HG02943 (cell line): Measurements from ENCODE around the gene TSPOAP1.

Experiments
- ATAC-seq: cut with Tn5 transposase; IDR thresholded peaks from one replicate; pipeline ENCODE4 v1.9.1; 2021; ENCODE audit warnings: mild to moderate bottlenecking, low read depth, moderate library complexity; ENCODE audit not compliant: unreplicated experiment

Gene TSPOAP1

DNA sequence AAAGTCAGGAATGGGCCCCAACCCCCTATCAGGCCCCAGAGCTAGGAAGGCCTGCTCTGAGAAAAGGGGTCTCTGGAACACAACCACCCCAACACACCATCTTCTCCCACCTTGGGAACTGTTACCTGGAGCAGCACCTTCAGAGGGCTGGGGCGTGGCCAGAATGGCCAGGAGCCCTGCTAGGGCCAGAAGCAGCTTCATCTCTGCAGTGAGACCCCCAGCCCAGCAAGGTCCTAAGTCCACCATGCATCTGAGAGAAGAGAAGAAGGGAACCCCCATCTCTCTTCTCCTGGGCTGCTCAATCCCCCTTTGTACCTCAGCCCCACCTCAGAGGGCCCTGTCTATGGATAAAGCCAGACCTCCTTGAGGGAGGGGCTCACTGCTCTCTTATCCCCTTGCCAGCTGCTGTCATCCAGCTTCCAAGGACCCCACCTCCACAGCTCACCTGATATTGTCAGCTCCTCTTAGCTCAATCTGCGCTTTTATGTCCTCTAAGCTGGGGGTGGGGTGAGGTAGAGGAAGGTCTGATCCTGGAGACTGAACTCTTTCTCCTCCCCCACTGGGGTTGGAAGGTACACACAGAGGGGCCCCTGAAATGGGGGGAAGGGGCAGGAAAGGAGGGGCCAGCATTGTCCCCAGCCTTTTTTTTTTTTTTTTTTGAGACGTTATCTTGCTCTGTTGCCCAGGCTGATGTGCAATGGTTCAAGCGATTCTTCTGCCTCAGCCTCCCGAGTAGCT, 47.9 kb downstream of the TSPOAP1 start, which contains the start of gene MPO:
MPO (minus strand) TSS at position 456 of the 738 bp plus-strand sequence; CDS start at position 279, 177 bp downstream.
- no peak for ATAC-seq

DNA sequence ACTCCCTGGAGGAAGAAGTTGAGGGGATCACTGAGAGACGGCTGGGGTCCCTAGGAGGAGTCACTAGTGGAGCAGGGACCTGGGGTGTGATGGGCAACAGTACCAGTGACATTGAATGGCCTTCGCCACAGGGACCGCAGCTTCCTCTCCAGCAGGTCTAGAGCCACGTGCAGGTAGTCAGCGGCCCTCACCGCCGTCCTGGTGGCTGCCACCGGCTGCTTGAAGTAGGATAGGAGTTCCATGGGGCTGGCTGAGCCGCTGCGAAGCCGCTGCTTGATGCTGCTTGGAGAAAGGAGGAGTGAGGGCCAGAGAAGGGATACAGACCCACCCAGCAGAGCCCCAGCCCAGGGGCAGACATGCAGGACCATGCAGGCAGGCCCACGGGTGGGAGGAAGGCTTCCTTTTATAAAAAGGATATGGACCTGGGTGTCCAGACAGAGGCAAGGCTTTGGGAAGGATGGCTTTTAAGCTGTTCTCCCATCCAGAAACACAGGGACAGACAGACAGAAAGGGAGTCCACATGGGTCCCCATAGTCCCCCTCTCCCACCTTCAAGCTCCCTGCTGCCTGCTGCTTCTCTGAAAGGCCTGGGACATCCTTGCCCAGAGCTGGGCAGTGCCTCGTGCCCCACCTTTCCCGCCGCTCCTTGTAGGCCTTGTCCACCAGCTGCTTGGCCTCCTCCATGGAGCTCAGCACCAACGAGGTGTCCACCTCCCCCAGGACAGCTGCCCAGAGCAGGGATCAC, 48.7 kb downstream of the TSPOAP1 start:
- no peak for ATAC-seq

DNA sequence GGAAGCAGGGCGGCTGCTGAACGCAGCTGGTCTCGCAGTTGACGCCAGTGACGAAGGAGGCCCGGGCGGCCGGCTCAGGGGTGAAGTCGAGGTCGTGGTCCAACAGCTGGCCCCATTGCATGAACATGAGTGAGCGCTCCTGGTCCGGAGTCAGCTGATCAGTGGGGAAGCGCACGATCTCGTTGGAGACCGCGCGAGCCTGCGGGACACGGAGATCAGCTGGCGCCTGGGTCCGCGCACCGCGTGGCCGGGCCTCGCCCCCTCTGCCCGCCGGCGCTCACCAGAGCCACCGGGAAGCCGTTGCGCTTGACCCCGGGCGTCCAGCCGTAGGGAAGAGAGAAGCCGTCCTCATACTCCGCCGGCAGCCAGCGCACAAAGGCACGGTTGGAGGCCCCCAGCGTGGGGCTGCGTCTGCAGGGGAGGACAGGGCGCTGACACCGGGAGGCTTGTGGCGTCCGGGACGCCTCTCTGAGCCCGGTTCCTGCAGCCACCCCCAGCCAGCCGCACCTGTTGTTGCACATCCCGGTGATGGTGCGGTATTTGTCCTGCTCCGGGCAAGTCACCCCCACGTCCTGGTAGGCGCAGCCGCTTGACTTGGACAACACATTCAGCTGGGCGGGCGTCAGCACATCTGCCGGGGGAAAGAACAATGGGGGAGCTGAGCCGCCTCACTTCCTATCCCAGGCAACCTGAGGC, 49.4 kb downstream of the TSPOAP1 start:
- ATAC-seq, result no peak

DNA sequence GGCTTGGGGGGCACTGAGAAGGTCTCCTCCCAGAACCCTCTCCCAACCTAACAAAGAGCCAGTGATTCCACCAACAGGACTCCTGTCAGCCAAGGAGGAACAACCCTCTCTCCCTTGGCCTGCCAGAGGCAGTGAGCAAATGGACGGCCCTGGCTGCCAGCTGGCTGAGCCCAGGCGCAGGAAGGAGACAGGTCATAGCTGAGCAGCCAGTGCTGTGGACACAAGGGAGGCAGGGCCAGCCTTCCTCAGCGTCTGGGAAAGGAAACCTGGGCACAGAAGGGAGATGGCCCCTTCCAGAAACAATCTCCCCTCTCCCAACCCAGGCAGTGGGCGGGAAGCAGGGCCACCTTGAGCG, 50.0 kb downstream of the TSPOAP1 start:
- no peak for ATAC-seq

DNA sequence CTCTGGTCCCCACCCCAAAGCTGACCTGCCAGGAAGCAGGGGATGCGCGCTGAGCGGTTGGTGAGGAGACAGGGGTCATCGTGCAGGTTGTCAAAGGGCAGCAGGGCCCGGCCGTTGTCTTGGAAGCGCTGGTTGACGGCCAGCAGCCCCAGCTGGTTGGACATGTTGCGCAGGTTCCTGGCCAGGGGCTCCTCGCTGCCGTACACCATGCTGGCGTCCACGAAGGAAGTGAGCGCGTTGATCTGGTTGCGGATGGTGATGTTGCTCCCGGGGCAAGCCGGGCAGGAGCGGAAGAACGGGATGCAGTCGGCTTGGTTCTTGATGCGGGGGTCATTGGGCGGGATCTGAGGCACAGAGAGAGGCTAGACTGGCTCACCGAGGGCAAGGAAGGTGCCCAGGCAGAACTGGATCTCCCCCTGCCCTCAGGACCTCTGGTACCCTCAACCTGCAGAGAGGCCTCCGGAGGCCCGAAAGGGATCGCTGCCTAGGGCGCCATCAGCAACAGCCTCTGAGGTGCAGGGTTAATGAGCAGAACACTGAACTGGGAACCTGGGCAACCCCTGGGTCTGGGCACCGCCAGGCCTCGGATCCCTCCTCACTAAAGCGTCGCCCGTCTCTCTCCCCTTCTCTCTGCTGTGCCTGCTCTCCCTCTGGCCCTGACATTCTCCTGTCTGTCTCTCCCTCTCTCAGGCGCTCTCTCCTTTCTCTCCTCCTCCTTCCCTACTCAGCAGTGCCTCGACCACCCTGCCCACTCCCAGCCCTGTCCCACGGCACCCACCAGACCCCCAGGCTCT, 50.6 kb downstream of the TSPOAP1 start:
- no peak for ATAC-seq

DNA sequence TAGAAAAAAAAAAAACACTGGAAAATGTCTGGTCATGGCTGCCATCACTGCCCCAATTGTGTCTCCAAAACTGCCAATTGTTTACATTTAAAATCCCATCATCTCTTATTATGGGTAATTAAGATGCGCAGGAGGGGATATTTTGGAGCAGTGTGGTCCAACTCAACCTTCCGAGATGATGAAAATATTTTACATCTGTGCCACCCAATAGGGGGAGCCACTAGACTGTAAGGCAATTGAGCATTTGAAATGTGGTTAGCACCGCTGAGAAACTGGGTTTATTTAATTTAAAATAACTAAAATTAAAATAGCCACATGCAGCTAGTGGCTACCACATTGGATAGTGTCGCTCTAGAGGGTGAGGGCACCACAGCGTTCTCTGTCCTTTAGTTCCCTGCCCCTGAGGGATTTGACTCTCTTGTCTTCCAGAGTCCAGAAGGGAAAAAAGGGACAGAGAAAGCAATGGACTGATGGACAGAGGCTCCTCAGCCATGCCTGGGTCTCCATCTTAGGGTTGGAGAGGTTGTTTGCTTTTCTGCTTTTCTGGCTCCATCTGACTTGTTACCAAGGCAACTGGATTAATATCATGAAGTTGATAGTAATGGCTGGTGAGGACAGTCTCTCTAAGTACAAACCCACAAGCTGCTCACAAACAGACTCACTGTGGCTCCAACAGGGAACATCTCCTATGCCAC, 51.3 kb downstream of the TSPOAP1 start:
- no peak for ATAC-seq

DNA sequence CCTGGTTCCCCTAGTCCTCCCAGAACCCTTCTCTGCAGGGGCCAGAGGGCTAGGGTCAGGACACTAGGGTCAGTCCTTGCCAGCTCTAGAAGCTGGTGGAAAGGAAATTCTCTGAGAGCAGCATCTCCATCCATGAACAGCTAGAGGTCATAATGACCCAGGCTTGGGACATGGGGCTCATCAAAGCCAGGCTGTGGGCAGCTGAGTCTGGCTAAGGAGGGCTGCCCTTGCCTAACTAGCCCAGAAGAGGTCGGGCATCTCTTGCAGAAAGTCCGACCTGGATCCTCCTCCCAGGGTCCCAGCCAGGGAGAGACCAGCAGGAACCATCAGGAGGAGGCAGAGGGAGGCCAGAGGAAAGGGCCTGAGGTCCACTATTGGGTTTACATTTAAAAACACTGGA, 52.2 kb downstream of the TSPOAP1 start:
- ATAC-seq, result no peak

DNA sequence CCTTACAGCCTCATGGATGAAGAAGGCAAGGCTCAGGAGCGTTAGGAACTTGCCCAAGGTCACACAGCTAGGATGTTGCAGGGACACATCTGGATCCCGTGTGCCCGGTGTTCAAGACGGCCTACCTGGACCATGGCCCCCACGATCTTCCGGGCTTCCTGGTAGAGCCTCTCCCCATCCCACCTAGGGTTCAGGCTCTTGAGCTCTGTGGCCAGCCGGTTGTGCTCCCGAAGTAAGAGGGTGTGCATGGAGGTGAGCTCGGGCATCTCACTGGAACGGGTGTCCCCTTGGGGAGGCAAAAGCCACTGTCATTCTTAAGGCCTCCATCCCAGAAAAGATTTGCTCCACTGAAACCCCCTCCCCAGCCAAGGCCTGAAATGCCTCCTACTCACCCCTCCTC, 53.2 kb downstream of the TSPOAP1 start:
- ATAC-seq, result no peak

DNA sequence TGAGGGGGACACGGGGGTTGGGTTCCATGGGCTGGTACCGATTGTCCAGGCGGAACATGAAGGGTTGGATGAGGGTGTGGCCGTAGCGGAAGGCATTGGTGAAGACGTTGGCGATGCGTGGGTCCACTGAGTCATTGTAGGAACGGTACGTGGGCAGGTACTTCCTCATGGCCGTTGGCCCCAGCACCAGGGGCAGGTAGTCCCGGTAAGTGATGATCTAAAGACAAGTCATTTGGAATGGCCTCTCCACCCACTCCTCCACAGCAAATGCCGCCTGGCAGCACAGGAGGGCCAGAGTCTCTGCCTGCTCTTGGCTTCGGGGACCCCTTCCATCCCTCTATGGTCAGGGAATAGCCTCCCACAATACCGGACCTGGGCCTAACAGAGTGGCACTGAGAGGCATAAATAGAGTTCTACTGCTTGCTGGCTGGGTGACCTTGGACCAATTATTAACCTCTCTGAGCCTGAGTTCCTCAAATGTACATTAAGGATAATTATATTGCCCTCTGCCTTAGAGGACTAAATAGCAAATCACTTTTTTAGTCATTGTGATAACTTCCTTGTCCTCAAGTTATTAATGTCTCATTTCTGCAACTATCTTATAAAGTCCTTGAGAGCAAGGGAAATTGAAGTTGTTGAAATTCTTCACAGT, 55.0 kb downstream of the TSPOAP1 start:
- ATAC-seq, result no peak

DNA sequence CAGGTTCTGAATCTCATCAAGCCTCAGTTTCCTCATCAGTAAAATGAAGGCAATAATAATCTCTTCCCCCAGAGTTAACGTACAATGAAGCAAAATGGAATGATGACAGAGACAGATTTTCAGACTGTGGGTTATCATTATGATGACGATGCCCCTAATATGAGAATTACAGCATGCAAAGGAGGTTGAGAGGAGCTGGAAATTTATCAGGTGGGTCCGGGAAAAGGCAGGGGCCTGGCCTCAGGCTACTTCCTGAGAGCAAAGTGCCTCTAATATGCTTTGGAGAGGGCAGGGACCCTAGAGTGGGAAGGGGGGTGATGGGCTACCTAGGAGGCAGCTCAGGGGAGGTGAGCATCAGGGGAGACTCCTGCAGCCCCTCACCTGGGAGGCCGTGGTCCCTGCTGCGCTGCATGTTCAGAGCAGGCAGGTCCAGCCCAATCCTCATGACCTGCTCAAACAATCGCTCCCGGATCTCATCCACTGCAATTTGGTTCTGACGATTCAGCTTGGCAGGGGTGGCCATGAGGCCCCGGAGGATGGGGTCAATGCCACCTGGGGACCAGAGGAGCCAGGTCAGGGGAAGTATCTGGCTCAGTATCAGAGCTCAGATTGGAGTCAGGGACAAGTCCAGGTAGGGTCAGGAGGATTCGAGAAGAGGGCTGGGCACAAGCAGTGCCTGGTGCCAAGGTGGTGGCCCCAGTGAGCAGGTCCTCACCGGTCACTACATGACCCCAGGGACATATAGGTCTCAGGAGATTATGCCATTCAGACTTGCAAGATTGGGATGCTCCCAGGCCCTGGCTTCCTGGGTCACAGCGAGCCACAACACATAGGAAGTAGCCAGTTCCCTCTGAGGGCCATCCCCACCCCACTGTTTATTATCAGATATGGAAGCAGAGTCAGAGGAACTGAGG, 56.0 kb downstream of the TSPOAP1 start:
- ATAC-seq, result no peak

DNA sequence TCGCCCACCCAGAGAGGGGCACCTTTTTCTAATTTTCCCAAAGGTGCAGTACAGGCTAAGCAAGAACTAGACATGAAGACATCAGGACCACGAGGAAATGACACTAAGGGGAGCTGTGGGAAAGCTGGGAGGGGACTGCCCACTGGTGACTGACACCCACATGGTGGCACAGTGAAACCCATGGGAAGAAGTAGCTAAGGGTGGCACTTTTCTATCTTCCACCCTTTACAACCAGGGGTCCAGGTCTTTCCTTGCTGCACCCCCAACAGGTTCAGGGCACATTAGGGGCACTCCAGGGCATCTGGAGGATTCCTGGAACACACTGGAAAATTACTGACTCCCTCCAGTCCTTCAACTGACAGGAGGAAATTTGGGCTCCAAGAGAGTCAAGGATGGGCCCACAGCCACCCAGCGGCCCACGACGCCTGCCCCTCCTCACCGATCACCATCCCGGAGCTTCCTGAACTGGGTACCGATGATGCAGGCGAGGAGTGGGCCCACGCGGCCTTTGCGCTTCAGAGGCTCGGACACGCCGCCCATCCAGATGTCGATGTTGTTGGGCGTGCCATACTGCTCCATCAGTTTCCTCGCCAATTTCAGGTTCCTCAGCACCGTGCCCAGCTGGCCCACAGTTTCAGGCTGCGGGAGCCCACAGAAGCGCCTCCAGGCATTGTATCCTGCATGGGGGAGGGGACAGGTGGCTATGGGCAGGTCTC, 57.2 kb downstream of the TSPOAP1 start:
- no peak for ATAC-seq

DNA sequence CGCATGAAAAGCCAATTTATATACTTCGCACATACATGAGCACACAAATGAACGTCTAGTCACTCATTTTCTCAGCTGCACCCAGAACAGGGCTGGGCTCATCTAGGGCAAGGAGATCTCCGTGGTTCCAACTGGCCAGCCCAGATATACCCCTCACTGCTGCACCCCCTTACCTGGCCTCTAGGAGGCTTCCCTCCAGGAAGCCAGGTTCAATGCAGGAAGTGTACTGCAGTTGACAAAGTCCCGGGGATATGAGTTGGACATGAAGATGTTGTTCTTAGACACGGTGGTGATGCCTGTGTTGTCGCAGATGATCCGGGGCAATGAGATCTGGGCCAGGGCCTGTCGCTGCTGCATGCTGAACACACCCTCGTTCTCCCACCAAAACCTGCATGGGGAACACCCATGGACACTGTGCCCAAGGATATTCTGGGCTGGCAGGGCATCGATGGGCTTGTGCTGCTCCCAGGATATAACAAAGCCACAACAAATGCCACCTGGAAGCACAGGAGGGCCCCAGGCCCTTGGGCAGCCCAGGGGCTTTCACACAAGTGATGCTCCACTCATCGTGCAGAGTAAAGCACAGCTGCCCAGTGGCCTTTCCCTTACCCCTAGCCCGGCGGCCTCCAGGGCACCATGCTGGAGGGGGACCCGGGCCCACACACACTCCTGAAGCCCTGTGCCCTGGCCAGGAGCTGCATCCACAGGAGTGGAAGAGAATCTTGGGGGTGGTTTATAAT, 57.9 kb downstream of the TSPOAP1 start:
- no peak for ATAC-seq

DNA sequence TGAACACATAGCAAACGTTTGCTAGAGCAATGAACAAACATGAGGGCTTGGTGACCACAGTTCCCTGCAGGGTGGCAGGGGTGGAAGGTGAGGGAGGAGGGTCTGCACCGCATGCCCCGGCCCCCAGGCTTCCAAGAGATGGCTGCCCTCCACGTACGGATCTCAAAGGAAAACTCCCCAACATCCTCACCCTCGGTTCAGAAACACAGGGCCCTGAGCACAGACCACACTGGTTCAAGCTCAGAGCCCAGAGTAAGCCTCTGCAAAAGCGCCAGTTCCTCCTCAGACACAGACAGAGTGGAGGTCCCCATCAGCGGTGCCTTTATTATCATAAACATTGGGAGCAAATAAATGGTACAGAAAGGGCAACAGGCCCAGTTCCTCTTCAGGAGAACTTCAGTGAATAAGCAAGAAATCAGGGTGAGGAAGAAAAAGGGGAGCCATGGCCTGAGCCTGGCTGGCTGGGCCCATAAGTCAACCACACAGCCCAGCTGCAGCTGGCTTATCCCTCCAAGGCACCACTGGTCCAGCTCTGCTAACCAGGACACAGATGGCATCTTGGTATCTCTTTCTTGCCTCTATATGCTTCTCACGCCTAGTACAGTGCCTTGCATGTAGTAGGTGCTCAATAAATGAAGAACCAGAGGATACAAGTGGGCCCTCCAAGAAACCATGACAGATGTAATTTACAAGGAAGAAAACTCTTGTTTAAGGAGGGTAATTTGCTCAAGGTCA, 58.9 kb downstream of the TSPOAP1 start:
- no peak for ATAC-seq

DNA sequence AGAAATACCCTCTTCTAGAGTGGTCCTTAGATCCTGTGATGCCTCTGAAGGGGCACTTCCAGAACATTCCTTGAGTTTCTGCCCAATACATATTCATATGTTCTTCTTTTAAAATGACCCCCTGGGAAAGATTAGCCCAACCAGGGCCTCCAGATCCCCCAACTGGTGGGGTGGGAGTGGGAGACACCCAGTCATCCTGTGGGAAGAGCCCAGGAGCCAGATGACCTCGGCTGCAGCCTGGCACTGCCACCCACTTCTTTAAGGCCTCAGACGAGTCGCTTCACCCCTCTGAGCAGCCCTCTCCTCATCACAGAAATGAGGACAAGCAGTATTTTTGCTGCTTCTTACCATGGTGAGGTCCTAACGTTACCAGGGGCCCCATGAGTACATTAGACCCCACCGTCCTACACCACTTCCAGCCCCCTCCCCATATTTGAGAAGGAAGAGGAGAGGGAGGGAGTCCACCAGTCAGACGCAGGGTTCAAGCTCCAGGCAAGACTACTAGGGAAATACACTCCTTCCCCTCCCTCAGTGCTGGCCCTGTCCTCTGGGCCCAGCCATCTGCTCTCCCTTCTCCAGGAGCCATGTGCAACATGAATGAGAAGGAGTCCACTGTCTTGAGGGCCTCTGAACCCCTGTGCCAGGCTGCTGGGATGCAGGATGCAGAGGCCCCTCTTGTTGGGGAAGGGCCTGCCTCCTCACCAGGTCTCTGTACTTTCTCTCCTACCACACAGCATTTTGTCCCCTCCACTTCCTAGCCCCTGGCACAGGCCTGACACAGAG, 59.6 kb downstream of the TSPOAP1 start:
- no peak for ATAC-seq

DNA sequence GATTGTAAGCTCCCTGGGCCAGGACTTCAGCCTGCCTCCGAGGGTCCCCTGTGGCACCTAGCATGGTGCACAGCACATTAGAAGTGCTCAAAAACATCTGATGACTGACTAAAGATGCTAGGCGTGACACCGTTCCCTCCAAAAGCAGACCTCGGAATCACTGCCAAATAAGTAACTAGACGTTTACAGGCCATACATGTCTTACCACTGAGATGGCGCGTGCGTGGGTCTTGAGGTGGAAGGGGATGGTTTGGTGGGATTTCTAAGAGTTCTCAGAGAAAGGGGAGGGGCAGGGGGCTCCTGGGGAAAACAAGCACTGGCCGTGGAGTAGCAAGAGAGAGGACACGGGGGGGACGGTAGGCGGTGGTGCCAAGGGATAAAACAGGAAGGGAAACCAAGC, 60.3 kb downstream of the TSPOAP1 start:
- no peak for ATAC-seq
